OCI-LY1 (cell line): ENCODE measurements around the gene CACNA1I.

Experiments
- H2AFZ ChIP-seq: fragments of 200-600 bp; sonication (generic), shearing (Covaris generic); 2 replicates; pipeline ENCODE4 v1.6.0; 2014; ENCODE audit warnings: antibody characterized with exemption, mild to moderate bottlenecking, low read length
- H3F3A ChIP-seq: fragments of 200-600 bp; sonication (generic), shearing (Covaris generic); 2 replicates; pipeline ENCODE4 v1.6.0; 2014; ENCODE audit warnings: mild to moderate bottlenecking, antibody characterized with exemption, low read length, moderate library complexity; ENCODE audit not compliant: insufficient read depth
- H3K27ac ChIP-seq: fragments of 200-600 bp; sonication (generic); 2 replicates; pipeline ENCODE4 v1.5.1; 2014; ENCODE audit warnings: low read length, mixed run types, mild to moderate bottlenecking, low read depth; ENCODE audit not compliant: poor library complexity, severe bottlenecking
- H3K27me3 ChIP-seq: fragments of 200-600 bp; sonication (generic); 2 replicates; pipeline ENCODE4 v1.6.0; 2014; ENCODE audit warnings: antibody characterized with exemption, mild to moderate bottlenecking, low read length, moderate library complexity; ENCODE audit not compliant: insufficient read depth
- H3K36me3 ChIP-seq: fragments of 200-600 bp; sonication (generic); 2 replicates; pipeline ENCODE4 v1.6.1; 2014; ENCODE audit warnings: mild to moderate bottlenecking, antibody characterized with exemption, low read length, moderate library complexity, mixed read lengths; ENCODE audit not compliant: insufficient read depth
- H3K4me1 ChIP-seq: fragments of 200-600 bp; sonication (generic); 2 replicates; pipeline ENCODE4 v1.5.1; 2014; ENCODE audit warnings: mild to moderate bottlenecking, low read length, moderate library complexity; ENCODE audit not compliant: insufficient read depth, severe bottlenecking
- H3K4me2 ChIP-seq: fragments of 200-600 bp; sonication (generic), shearing (Covaris generic); 2 replicates; pipeline ENCODE4 v1.6.1; 2014; ENCODE audit warnings: low read length
- H3K4me3 ChIP-seq: fragments of 200-600 bp; sonication (generic); 2 replicates; pipeline ENCODE4 v1.5.1; 2014; ENCODE audit warnings: low read length, low read depth, mild to moderate bottlenecking, mixed read lengths; ENCODE audit not compliant: poor library complexity, severe bottlenecking
- H3K79me2 ChIP-seq: fragments of 200-600 bp; shearing (Covaris generic); 2 replicates; pipeline ENCODE4 v1.6.1; 2016; ENCODE audit warnings: mixed run types, low read length, mixed read lengths; ENCODE audit not compliant: insufficient read depth
- H3K9ac ChIP-seq: fragments of 200-600 bp; sonication (generic), shearing (Covaris generic); 2 replicates; pipeline ENCODE4 v1.6.1; 2014; ENCODE audit warnings: mild to moderate bottlenecking, low read length, mixed read lengths
- H3K9me2 ChIP-seq: fragments of 200-600 bp; sonication (generic), shearing (Covaris generic); 2 replicates; pipeline ENCODE4 v1.6.1; 2014; ENCODE audit warnings: low read depth, mild to moderate bottlenecking, low read length, mixed read lengths
- H3K9me3 ChIP-seq: fragments of 200-600 bp; shearing (Covaris generic); 2 replicates; pipeline ENCODE4 v1.6.1; 2014; ENCODE audit warnings: low read length, mixed read lengths
- H4K20me1 ChIP-seq: fragments of 200-600 bp; sonication (generic), shearing (Covaris generic); 2 replicates; pipeline ENCODE4 v1.6.0; 2016; ENCODE audit warnings: mild to moderate bottlenecking, low read length; ENCODE audit not compliant: insufficient read depth
- CTCF ChIP-seq: fragments of 200-600 bp; sonication (generic), shearing (Covaris generic); IDR thresholded peaks from 2 replicates; pipeline ENCODE4 v1.5.1; 2017; ENCODE audit warnings: mild to moderate bottlenecking, antibody characterized with exemption, low read length, moderate library complexity, mixed read lengths
- EZH2 ChIP-seq: fragments of 200-600 bp; sonication (generic), shearing (Covaris generic); IDR thresholded peaks from 2 replicates; pipeline ENCODE4 v1.8.0; 2017; ENCODE audit warnings: borderline replicate concordance, mixed run types, mild to moderate bottlenecking, antibody characterized with exemption, low read length, moderate library complexity, mixed read lengths

Gene CACNA1I

GRCh38 chr22:39628563-39629080 lies 58.1 kb downstream of the CACNA1I start:
- no peak overlapping the region for H3K9ac ChIP-seq
- H3K4me2 ChIP-seq, result no peak overlapping the region
- TF ChIP-seq CTCF, result no peak
- TF ChIP-seq EZH2, result no peak
- H4K20me1 ChIP-seq, result no peaks in the 10 kb centered on the region
- no peaks in the 10 kb centered on the region for H3K9me2 ChIP-seq
- H3K4me3 ChIP-seq, result no peak overlapping the region
- no peaks in the 10 kb centered on the region for H3K4me1 ChIP-seq
- H3K27me3 ChIP-seq, result 0 out of 2 replicates have a peak, but pooled peaks cover 3% of the 10 kb centered on the region
- no peaks in the 10 kb centered on the region for H3K36me3 ChIP-seq
- H3F3A ChIP-seq, result no peaks in the 10 kb centered on the region
- no peak overlapping the region for H3K27ac ChIP-seq
- no peaks in the 10 kb centered on the region for H3K79me2 ChIP-seq
- H3K9me3 ChIP-seq, result no peaks in the 10 kb centered on the region
- no peak overlapping the region for H2AFZ ChIP-seq

GRCh38 chr22:39629851-39630250 lies 59.3 kb downstream of the CACNA1I start:
- no peaks in the 10 kb centered on the region for H4K20me1 ChIP-seq
- no peak for TF ChIP-seq CTCF
- TF ChIP-seq EZH2, result no peak
- H3K9me3 ChIP-seq, result no peaks in the 10 kb centered on the region
- no peaks in the 10 kb centered on the region for H3F3A ChIP-seq
- H3K27ac ChIP-seq, result no peak overlapping the region
- H3K4me2 ChIP-seq, result no peak overlapping the region
- no peaks in the 10 kb centered on the region for H3K79me2 ChIP-seq
- H3K9ac ChIP-seq, result no peak overlapping the region
- H3K27me3 ChIP-seq, result no peaks in the 10 kb centered on the region
- no peak overlapping the region for H3K4me3 ChIP-seq
- no peaks in the 10 kb centered on the region for H3K4me1 ChIP-seq
- no peaks in the 10 kb centered on the region for H3K36me3 ChIP-seq
- H2AFZ ChIP-seq, result no peak overlapping the region
- no peaks in the 10 kb centered on the region for H3K9me2 ChIP-seq

GRCh38 chr22:39630721-39631120 lies 60.2 kb downstream of the CACNA1I start:
- Histone ChIP-seq H3K4me1 (no peaks in the 10 kb centered on the region), H3K4me3 (no peak overlapping the region), H3K9me2 (no peaks in the 10 kb centered on the region), H2AFZ (no peak overlapping the region), H3K4me2 (no peak overlapping the region), H3K27me3 (no peaks in the 10 kb centered on the region), H3K27ac (no peak overlapping the region), H3F3A (no peaks in the 10 kb centered on the region), H3K79me2 (no peaks in the 10 kb centered on the region), H3K9ac (no peak overlapping the region), H4K20me1 (no peaks in the 10 kb centered on the region), H3K9me3 (no peaks in the 10 kb centered on the region), H3K36me3 (no peaks in the 10 kb centered on the region)
- no peak for TF ChIP-seq CTCF
